GM19467 (cell line): ENCODE results near the gene PADI2.

ENCODE experiments used
- ATAC-seq: cut with Tn5 transposase; IDR thresholded peaks from one replicate; pipeline ENCODE4 v1.9.1; 2021; ENCODE audit warnings: mild to moderate bottlenecking, moderate library complexity; ENCODE audit not compliant: unreplicated experiment

PADI2 gene

DNA sequence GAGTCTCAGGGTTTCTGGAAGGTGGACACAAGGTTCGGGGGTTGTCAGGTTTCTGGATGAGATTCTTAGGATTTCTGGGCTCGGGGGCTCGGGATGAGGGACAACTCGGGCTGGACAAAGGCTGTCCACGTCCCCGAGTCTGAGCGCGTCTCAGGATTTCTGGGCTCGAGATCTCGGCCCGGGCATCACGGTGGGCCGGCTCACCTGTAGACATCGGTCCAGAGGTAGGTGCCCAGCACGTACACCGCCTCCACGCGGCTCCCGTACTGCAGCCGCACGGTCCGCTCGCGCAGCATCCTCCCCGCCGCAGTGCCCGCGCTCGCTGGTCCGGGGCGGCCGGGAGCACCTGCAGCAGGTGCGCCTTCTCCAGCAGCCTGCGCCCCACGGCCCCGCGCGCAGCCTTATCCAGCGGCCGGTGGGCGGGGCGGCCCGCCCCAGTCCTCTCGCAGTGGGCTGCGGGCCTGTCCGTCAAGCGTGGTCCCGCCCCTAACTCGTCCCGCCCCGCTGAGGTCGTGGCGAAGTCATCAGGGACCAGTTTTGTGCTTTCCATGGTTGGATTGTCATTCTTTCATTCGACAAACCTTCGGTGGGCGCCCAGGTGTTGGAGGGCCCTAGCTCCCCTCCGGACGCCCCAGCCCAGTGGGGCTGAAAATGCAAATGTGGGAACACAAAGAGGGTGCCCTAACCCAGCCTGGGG is at the start of gene PADI2:
Gene PADI2 (minus strand): TSS at position 376 of the 697 bp plus-strand sequence. CDS start 80 bp downstream, at position 296.
- peak; percentile 66 for ATAC-seq

DNA sequence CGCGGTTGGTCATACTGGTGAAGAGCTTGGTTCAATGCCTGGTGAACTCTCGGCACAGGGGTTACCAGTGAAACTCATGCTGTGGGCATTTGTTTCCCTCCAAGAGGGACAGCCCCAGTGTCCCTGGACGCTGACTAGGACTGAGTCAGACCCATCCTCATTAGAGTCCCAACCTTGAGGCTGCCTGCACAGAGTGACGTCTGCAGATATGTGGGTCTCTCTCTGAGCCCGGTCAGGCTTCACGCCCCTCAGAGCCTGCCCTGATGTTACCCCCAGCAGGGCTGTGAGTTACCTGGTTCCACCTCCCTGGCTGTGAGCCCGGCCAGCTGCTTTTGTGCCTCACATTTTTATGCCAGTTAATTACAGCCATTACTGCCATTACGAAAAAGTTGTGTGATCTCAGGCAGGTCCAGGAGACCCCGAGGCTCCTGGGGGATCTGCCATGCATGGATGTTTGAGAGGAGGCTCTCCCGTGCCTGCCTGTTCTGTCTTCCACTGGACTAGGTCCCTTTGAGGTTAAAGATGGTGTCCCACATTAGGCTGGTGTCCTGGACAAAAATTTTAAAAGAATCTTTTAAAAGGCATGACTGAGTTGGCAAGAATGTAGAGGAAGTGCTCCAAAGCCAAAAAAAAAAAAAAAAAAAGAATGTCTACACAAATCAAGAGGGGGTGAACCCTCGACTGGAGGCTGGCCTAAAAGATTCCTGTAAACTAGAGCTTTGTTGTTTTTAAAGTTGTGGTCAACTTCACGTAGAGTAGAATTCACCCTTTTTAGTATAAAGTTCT is 49.0 kb upstream of the PADI2 start:
- ATAC-seq, result no peak

DNA sequence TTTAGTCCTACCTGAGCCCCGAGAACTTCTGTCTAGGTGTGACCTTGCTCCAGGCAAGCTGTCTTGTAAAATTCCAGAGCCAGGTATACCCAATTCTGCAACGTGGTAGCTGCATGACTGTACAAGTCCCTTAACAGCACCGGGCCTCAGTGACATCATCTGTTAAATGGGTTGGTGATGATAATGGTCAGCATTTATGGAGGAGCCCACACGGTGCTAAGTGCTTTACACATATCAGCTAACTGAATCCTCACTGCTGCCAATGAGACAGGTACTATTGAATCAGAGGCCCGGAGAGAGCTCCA is 48.5 kb upstream of the PADI2 start:
- no peak for ATAC-seq

DNA sequence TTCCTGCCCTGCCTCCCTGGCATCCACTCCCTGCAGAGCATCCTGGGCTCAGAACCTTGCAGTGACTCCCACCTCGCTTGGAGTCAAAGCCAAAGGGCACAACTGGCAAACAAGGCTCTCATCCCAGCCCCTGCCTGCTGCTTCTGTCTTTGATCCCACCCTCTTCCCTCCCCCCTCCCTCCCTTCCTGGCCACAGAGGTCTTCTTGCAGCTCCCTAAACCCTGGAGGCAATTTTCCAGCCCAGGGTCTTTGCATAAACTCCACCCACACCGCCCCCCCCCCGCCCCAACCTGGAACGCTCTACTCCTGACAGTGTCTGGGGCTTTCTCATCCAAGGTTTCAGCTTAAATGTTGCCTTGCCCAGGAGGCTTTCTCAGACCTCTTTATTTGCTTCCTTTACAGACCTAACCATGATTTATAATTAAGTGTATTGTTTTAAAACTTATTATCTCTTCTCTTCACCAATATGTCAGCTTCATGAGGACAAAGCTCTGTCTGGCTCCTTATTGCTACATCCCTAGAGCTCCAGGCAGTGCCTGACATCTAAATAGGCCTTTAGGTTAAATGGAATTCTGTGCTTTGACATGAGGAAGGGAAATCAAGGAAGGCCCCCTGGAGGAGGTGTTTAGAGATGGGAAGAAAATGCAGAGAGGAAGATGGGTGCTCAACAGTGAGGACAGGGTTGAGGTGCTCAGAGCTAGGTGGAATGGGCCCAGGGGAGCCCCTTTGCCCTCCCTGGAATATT is 48.0 kb upstream of the PADI2 start:
- ATAC-seq, result no peak

DNA sequence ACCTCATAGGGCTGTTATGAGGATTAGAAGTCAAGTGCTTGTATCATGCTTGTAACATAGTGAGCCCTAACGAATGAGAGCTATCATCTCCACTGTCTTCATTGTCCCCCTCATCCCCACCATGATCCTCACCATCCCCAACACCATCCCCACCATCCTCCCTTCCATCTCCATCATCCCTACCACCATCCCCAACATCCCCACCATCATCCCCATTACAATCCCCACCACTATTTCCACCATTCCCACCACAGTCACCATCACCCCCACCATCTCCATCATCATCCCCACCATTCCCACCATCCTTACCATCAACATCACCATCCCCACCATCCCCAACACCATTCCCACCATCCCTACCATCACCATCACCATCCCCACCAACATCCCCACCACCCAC is 46.6 kb upstream of the PADI2 start:
- no peak for ATAC-seq

DNA sequence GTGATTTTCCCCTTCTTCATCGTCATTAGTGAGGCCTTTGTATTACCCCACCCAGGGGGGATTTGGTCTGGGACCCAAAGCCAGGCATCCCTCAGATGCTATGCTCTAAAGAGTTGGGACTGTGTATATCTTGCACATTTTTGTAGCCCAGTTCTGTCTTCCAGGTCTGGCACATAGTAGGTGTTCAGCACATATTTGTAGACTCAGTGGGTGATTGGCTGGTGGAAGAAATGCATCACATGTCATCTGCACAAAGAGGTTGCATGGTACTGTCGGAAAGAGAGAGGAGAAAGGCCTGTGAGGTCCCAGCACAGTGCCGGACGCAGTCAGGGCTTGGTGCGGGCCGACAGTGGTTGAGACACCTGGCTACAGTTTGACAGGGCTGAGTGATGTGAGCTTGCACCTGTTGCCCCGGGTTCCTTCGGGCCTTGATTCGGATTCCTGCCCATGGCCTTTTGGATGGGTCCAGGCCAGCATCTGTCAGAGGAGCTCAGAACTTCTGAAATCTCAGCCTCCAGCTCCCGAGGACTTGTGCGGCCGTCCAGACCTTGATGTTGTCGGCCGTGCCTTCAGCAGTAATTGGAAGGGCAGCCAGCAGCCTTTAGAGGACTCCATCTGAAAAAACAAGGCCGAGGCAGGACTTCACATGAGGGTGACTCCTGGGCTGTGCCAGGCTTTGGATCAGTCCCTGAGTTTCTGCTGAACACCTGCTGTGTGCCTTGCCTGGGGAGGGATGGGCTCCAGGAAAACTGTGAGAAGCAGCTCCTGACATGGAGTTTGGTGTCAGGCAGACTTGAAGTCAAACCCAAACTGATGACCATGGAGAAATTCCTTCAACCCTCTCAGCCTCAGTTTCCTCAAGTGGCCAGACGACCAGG is 44.8 kb upstream of the PADI2 start:
- ATAC-seq, result no peak

DNA sequence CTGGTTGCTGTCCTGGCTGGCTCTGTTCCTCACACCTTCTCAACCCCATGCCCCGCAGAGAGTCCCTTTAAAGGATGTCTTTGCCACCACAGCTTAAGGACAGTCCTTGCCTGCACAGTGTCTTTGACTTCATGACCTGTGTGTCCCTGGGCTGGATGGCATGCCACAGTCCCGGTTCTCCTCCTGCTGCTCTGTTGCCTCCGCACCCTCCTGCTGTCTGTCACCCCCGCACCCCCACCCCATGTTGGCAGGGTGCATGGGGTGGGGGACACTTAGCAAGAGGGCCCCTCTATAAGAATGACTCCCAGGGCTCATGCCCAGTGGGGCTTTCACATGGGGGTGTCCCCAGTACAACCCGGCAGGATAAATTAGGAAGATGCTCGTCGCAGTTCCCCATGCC is 44.1 kb upstream of the PADI2 start:
- no peak for ATAC-seq

DNA sequence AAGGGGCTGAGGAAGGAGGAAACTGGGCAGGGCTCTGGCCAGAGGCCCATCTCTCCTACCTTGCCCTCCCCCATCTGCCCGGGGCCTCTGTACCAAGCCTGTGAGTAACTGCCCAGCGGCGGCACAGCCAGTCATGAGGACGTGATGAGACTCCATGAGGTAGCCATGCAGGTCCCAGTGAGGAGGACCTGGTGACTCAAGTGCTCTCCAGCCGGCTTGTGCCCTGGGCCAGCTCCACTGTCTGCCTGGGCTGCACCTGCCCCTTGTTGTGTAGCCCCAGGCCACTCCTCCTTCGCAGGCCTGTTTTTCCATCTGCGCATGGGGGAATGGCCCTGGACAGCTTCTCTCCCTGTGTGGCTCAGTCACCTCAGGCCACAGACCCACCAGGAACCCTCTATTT is 43.7 kb upstream of the PADI2 start:
- no peak for ATAC-seq

DNA sequence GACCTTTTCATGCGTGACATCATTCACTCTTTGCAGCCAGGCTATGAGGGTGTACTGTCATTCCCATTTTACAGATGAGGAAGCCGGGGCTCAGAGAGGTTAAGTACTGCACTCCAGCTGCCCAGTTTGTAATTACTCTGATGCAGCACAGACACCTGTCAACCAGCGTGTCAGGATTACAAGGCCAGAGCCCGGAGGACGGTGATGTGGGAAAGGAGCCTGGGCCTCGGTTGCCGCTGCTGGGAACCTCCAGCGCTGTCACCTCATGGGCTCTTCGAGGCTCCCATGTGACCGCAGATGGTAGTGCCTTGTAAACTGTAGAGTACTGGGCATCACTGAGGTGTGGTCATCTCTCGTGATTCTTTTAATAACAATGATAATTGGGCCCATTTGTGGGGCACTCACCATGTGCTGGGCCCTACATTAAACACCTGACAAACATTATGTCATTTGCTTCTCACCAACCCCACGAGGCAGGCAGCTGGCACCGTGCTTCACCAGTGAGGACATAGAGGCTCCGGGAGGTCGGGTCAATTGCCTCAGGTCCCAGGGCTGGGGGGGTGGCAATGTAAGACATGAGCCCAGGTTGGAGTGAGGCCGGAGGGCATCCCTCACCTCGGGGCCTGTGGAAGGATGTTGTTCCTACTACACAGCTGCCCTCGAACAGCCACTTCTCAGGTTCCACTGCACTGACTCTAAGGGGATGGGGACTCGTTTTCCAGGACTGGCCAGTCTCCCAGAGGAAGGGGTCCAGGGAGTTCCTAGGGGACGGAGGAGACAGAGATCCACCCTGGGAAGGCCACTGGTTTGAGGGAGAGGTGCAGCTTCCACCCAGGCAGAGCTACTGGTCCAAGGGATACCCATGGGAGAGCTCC is 42.9 kb upstream of the PADI2 start:
- no peak for ATAC-seq

DNA sequence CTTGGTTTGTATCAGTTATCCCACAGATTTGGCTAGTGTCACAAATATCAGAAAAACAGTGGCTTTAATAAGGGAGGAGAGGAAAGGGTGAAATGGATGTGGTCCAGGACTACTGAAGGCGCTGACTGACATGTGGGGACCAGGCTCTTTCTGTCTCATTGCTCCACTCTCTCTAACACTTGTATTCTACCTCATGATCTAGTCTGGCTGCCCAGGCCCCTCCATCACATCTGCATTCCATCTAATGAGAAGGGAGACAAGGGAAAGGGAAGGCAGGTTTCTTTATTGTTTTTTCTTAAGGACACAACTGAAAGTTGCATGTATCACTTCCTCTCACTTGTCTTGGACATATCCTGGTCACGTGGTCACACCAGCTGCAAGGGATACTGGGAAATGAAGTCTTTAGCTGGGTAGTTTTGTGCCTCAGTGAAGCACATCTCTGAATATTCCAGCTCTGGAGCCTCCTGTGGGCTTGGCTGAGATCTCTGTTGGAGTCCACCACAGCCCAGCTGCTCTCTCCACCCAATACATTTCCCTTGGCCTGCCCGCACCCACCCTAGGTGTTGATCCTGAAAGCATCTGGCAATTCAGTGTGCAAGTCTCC is 42.0 kb upstream of the PADI2 start:
- no peak for ATAC-seq

DNA sequence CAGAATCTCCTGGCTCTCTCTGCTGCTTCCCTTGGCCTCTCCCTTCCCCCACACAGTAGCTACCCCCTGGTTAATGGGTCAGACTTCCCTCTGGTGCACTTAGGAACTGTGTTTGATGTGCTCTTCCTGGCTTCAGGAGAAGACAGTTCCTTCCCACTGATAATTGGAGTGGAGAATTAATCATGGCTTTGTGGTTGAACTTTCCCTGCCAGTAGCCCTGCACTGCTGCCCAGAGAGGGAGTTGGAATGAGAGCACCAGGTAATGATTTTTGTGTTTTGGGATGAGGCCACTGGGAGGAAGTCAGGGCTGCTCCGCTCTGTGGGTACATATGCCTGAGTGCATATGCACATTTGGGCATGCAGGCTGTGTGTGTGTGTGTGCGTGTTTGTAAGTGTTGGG is 39.7 kb upstream of the PADI2 start:
- ATAC-seq, result no peak

DNA sequence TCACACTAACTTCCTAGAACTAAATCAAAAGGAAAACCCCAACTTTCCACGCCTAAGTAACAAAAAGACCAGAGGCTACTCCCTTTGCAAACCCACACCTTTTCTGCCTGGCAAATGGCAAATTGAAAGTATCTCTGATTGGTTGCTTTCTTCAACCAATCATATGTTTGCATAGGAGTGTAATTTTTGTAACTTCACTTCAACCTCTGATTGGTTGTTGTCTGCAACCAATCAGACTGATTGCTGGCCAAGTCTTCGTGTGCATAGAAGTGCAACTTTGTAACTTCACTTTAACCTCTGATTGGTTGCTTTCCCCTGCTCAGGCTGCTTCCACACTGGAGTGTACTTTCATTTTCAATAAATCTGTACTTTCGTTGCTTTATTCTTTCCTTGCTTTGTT is 36.9 kb upstream of the PADI2 start:
- no peak for ATAC-seq

DNA sequence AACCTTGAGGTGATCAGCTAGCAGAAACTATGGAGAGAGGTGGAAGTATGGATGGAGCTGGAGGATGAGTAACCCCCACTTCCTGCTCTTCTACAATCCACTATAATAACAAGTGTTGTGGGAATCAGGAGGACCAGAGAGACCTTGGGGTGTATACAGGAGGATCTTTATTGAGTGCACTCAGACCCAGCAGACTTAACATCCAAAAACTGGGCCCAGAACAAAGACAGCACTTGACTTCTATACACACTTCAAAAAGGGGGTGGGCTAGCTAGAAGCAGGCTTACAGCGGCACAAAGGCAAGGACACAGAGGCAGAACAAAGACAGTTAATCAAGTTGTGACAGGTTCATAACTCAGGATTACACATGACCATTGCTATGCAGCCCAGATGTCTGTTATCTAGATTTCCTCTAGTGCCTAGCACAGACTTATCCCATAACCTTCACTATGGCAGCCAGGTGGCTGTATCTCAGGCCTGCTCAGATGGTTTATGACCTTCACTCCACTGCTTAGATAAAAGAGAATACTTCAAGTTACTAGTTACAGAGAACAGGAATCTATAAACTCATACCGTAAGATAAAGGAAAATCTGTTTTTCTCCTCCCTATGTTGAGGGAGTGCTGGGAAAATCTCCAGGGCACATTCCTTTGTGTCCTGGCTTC is 36.1 kb upstream of the PADI2 start:
- no peak for ATAC-seq

DNA sequence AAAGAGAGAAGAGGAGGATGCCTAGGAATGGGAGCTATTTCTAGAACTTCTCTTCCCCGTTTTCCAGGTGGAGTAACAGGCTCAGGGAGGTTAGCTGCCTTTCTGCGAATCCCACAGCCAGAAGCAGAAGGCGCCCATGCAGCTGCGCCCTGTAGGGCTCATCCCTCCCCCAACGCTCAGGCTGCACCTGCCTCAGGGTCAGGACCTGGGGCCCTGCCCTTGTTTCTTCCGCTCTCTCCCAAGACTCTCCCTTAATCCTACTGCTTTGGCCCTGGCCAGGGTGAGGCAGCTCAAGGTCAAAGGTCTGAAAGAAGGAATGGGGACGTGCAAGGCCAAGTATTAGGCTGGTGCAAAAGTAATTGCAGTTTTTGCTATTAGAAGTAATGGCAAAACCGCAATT is 30.5 kb upstream of the PADI2 start:
- no peak for ATAC-seq

DNA sequence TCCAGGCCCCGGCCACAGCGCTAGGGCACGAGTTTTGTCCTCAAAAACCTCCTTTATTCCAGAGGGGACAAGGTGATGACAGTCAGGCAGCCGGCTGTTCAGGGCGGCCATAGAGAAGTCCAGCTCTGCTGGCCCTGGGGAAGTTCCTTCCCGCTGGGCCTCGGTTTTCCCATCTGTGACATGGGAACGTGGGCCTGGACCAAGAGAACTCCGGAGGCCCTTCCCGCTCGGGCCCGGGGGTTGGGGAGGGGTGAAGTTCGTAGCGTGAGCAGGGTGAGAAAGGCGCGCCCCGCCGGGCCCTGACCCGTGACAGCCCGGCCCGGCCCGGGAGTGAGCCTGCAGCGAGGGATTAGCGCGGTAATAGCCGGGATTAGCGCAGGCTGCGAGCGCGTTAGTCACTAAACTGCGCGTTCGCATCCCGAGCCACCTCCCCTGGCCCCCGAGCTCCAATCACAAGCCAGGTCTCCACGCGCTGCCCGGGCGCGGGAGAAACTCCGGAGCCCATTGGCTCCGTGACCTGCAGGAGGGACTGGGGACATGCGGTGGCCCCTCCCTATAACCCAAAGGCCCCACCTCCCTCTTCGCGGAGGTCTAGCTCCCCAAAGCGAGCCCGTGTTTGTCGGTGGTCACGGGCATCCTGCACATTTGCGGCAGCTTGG is 29.8 kb upstream of the PADI2 start:
- no peak for ATAC-seq

DNA sequence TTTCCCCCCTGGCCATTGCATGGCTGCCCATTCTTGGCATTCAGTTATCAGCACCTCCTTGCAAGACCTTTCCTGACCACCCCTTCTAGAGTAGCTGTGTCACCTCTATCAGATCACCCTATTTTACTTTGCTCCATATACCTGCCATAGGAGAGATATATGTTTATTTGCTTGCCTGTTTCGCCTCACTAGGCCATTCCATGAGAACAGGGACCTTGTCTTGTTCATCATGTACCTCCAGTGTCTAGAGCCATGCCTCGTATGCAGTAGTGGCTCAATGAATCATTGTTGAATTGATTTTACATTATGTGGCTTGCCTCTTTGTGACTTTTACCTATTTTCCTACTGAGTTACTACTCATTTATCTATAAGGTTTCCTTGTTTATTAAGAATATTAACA is 26.4 kb upstream of the PADI2 start:
- ATAC-seq, result no peak

DNA sequence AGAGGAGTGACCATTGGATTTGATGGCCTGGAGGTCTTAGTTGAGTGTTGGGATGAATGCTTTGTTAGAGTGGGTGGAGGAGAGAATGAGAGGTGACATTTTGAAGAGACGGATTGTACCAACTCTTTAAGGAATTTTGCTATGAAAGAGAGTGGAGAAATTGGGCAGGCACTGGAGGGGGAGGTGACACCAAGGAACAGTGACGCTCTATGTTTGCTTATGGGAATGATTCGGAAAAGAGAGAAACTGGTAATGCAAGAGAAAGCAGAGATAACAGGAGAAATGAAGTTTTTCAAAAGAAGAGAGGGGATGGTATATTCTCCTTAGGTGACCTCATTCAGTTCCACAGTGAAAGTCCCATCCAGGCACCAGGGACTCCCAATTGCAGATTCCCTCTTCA is 24.5 kb upstream of the PADI2 start:
- no peak for ATAC-seq

DNA sequence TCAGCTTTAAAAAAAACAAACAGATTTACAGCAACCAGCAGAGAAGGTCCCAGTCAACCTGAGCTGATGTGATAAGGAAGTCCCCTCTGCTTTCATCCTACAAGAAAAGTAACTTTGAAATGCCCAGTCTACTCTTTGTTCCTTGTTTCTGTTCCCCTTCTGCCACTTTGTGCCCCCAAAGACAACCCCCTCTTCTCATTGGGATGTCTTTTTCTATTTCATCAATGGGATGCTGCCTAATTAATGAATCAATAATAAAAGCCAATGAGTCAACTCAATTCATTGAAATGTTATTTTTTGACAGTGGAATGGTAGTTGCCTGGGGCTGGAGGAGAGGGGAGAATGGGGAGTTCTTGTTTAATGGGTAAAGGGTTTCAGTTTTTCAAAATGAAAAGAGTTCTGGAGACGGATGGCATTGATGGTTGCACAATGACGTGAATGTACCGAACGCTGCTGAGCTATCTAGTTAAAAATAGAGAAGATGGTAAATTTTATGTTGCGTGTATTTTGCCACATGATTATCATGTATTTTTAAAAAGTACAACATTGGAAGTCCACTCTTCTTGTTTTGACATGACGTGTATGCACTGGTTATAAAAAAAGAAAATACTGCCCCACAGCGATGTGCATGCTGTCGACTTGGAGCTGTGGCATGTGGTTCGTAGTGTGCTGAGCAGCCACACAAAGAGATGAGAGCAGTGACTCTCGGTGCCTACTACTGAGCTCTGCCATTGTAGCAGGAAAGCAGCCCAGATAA is 22.4 kb upstream of the PADI2 start:
- peak; percentile 47 for ATAC-seq
